ENCODE results near the gene MTA3.
A peak's percentile ranks its signal among the peaks of the same experiment; 100 is the strongest.
"Not testable (repeated sequence)": the region's sequence is repeated elsewhere in the genome, so short reads cannot be mapped to it uniquely, and the experiment has no call there.

MTA3 gene

GRCh38 chr2:42567364-42567763 is 1.1 kb upstream of the MTA3 start:
- no peak for DNase-seq (ENCODE audit: low read depth, low spot score)

GRCh38 chr2:42567806-42568400 is 529 bp upstream of the MTA3 start:
- peak; percentile 79 for DNase-seq (ENCODE audit: low read depth, low spot score)

- DNase-seq (ENCODE audit: low read depth, low spot score) = no peak
Observed at GRCh38 chr2:42569116-42569711, 782 bp downstream of the MTA3 start.

- DNase-seq (ENCODE audit: low read depth, low spot score) = no peak
Observed at GRCh38 chr2:42569883-42570282, 1.5 kb downstream of the MTA3 start.

GRCh38 chr2:42572297-42573081 is 4.1 kb downstream of the MTA3 start:
- no peak for DNase-seq (ENCODE audit: low read depth, low spot score)

- DNase-seq (ENCODE audit: low read depth, low spot score) = no peak
Observed at GRCh38 chr2:42573256-42573655, 4.8 kb downstream of the MTA3 start.

- DNase-seq (ENCODE audit: low read depth, low spot score) = no peak
Observed at GRCh38 chr2:42575458-42576064, 7.1 kb downstream of the MTA3 start.

GRCh38 chr2:42578621-42579020 is 10.2 kb downstream of the MTA3 start:
- no peak for DNase-seq (ENCODE audit: low read depth, low spot score)

- no peak for DNase-seq (ENCODE audit: low read depth, low spot score)
Observed at GRCh38 chr2:42581257-42581656, 12.8 kb downstream of the MTA3 start.

- DNase-seq (ENCODE audit: low read depth, low spot score) = not testable (repeated sequence)
Observed at GRCh38 chr2:42584628-42585027, 16.2 kb downstream of the MTA3 start.

- DNase-seq (ENCODE audit: low read depth, low spot score) = no peak
Observed at GRCh38 chr2:42585779-42586178, 17.3 kb downstream of the MTA3 start.

GRCh38 chr2:42587526-42588117 is 19.2 kb downstream of the MTA3 start:
- DNase-seq (ENCODE audit: low read depth, low spot score) = no peak

GRCh38 chr2:42588121-42588520 is 19.7 kb downstream of the MTA3 start:
- DNase-seq (ENCODE audit: low read depth, low spot score) = no peak

- no peak for DNase-seq (ENCODE audit: low read depth, low spot score)
Observed at GRCh38 chr2:42590176-42590575, 21.7 kb downstream of the MTA3 start.

- no peak for DNase-seq (ENCODE audit: low read depth, low spot score)
Observed at GRCh38 chr2:42593282-42593681, 24.9 kb downstream of the MTA3 start.

GRCh38 chr2:42598656-42599055 is 30.2 kb downstream of the MTA3 start:
- no peak for DNase-seq (ENCODE audit: low read depth, low spot score)

GRCh38 chr2:42601076-42601475 is 32.6 kb downstream of the MTA3 start:
- DNase-seq (ENCODE audit: low read depth, low spot score) = no peak

- no peak for DNase-seq (ENCODE audit: low read depth, low spot score)
Observed at GRCh38 chr2:42602218-42602875, 33.9 kb downstream of the MTA3 start.

- DNase-seq (ENCODE audit: low read depth, low spot score) = no peak
Observed at GRCh38 chr2:42602876-42603219, 34.4 kb downstream of the MTA3 start.

- not testable (repeated sequence) for DNase-seq (ENCODE audit: low read depth, low spot score)
Observed at GRCh38 chr2:42604341-42604867, 36.0 kb downstream of the MTA3 start.

- DNase-seq (ENCODE audit: low read depth, low spot score) = not testable (repeated sequence)
Observed at GRCh38 chr2:42606166-42606565, 37.7 kb downstream of the MTA3 start.
